Measurements from ENCODE around the gene AWAT2. TPM values are rescaled to one million over a fixed set of nuclear protein-coding genes. Genes with fewer than 3 reads are reported as not detected.

AWAT2 gene
- total and polyA plus RNA-seq, 9 of the 15 experiments (the other 6 are each of a cell fraction or from before 2014, with no cell fraction given), result not detected

GRCh38 chrX:70039758-70040157 lies 10.0 kb downstream of the AWAT2 start:
- no TSS peak for BruUV-seq (replicated peaks)
- Histone ChIP-seq H3K4me2 (ENCODE audit: insufficient read depth, low read length) (no peak overlapping the region), H3K4me3 (no peak overlapping the region), H3K36me3 (ENCODE audit: control insufficient read depth, insufficient read depth, low read length) (no peaks in the 10 kb centered on the region), H3K9me3 (replicated peaks; ENCODE audit: control insufficient read depth, insufficient read depth, low read depth, low read length) (no peaks in the 10 kb centered on the region), H3K79me2 (ENCODE audit: control insufficient read depth, insufficient read depth, low read length) (no peaks in the 10 kb centered on the region), H2AFZ (ENCODE audit: low read depth, low read length) (no peak overlapping the region), H3K9me1 (ENCODE audit: control insufficient read depth, insufficient read depth, low read length) (no peaks in the 10 kb centered on the region), H3K9ac (ENCODE audit: insufficient read depth in 1 of 2, low read depth in 2 of 2, low read length in 2 of 2) (no peak overlapping the region), H3K4me1 (replicated peaks in 1 of 2; ENCODE audit: control insufficient read depth in 2 of 2, insufficient read depth in 2 of 2, low read length in 2 of 2) (no peaks in the 10 kb centered on the region; a peak in 1 of 5 replicates), H4K20me1 (replicated peaks; ENCODE audit: control insufficient read depth, insufficient read depth, low read length) (no peaks in the 10 kb centered on the region; the same call in 1 of the 2 replicates), H3K27ac (ENCODE audit: extremely low read depth, low read depth, low read length) (no peak overlapping the region), H3K27me3 (ENCODE audit: control insufficient read depth in 2 of 2, insufficient read depth in 2 of 2, low read length in 2 of 2) (peaks cover 0 to 4% of the 10 kb centered on the region in 2 experiments; a peak in 1 of 5 replicates)
- ChIA-PET CTCF (ENCODE audit: low intra/inter-chr PET ratio) (no interaction called here), POLR2A (interaction anchor here (0.6 kb wide), 1 partner anchor 9 kb away, joined by 3 read pairs; no protein-coding TSS in a partner anchor)
- DNase-seq (ENCODE audit: extremely low read depth in 1 of 4, low spot score in 3 of 4) (no peak), ATAC-seq (no peak), FAIRE-seq (no peak)
- intact Hi-C loops (cut with micrococcal nuclease) (loop anchor here (10.0 kb wide), 2 partner anchors 395 to 615 kb away; no protein-coding TSS in a partner anchor), in situ Hi-C loops (cut with MboI) (loop anchor here (25.0 kb wide), 1 partner anchor 502 kb away; no protein-coding TSS in a partner anchor)
- 13% methylated on average over 2 of the region's 2 CpGs for WGBS (ENCODE audit: insufficient coverage, low coverage, missing lambda C conversion rate)
- TF ChIP-seq CBX2 (IDR thresholded peaks at IDR 0.05; ENCODE audit: insufficient read depth, low read length, poor library complexity, severe bottlenecking) (no peak), TCF7 (IDR thresholded peaks at IDR 0.05; ENCODE audit: borderline replicate concordance) (no peak), MYNN (IDR thresholded peaks at IDR 0.05) (no peak), MYNN (CRISPR knock-in tag; IDR thresholded peaks at IDR 0.05) (no peak), STAG1 (CRISPR knock-in tag; IDR thresholded peaks at IDR 0.05; ENCODE audit: borderline replicate concordance) (no peak), RHOXF2B (CRISPR knock-in tag; conservative IDR thresholded peaks at IDR 0.05) (no peak), ZBTB9 (CRISPR knock-in tag; IDR thresholded peaks at IDR 0.05) (no peak), FOXA3 (CRISPR knock-in tag; conservative IDR thresholded peaks at IDR 0.05 in 1 of 2, IDR thresholded peaks at IDR 0.05 in 1 of 2) (no peak), ZNF431 (CRISPR knock-in tag; IDR thresholded peaks at IDR 0.05) (no peak), HDAC3 (IDR thresholded peaks at IDR 0.05; ENCODE audit: borderline replicate concordance, partially characterized antibody) (no peak), PHF8 (IDR thresholded peaks at IDR 0.05; ENCODE audit: borderline replicate concordance, low read length) (no peak), HNRNPUL1 (IDR thresholded peaks at IDR 0.05; ENCODE audit: low read length) (no peak), SMARCC2 (IDR thresholded peaks at IDR 0.05; ENCODE audit: low read depth) (no peak), TAL1 (IDR thresholded peaks at IDR 0.05) (no peak), SMAD3 (CRISPR knock-in tag; conservative IDR thresholded peaks at IDR 0.05) (no peak)
